HG02678 (cell line): ENCODE results near the gene XCL1.
"Not testable (repeated sequence)": the region's sequence is repeated elsewhere in the genome, so short reads cannot be mapped to it uniquely, and the experiment has no call there.

Source experiments
- ATAC-seq: cut with Tn5 transposase; IDR thresholded peaks from one replicate; pipeline ENCODE4 v1.9.1; 2021; ENCODE audit warnings: mild to moderate bottlenecking, moderate library complexity; ENCODE audit not compliant: unreplicated experiment

The XCL1 gene

DNA sequence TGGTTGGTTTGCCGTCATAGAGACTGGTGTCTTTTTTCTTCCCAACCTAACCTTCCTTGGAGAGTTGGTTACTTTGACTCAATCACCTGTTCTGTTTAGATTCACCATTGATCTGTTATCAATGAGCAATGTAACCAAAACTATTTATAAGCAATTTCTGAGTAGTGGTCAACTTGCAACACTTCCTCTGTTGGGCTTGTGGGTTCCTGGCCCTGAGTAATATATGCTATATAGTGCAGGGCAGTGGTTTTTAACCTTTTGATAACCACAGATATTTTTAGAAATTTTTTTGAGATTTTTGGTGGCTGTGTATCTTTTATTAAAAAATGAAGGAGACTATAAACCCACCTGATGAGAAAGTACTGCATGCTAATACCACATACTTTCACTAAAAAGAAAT is 9.4 kb upstream of the XCL1 start:
- ATAC-seq = no peak

DNA sequence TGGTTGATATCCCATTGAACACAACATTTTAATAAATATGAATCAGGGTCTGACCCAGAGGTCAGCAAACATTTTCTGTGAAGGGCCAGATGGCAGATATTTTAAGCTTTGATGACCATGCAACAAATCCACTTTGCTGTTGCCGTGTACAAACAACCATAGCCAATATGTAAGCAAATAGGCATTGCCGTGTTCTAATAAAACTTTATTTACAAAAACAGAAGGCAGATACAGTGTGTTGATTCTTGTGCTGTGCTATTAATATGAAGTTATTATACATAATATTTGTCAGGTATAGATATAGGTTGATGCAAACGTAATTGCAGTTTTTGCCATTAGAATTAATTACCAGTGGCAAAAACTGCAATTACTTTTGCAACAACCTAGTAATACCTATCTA is 8.8 kb upstream of the XCL1 start:
- no peak for ATAC-seq

- no peak for ATAC-seq
Measured at GRCh38 chr1:168568346-168568745, 8.1 kb upstream of the XCL1 start.

DNA sequence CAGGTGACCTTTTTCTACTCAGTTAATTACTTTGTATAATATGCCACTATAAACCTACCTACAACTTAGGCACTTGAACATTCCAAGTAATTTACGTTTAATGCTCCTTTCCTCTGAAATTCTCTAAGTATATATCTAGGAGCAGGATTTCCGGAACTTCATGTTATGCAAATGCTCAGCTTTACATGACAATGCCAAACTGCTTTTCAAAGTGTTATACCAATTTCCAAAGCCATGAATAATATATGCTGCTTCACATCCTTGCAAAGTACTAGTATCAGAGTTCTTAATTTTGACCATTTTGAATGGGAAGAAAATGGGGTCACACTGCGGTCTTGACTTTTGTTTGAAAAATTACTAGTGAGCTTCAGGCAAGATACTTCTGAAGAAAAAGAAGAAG is 5.8 kb upstream of the XCL1 start:
- ATAC-seq = no peak

DNA sequence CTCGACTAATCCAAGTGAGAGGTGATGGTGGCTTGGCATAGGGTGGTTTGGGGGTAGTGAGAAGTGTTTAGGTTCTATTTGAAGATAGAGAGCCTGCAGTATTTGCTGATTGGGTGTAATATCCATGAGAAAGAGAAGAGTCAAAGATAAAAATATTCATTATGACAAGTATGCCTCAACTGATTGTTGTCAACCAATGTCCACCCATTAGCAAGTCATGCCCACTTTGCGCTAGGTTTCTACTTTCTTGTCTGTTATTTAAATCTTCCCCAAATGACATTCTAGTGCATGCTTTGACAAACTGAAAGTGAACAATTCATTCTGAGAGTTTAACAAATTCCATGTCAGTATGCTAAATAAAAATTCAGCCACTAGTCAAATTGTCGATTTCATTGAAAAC is 3.8 kb upstream of the XCL1 start:
- ATAC-seq = no peak

DNA sequence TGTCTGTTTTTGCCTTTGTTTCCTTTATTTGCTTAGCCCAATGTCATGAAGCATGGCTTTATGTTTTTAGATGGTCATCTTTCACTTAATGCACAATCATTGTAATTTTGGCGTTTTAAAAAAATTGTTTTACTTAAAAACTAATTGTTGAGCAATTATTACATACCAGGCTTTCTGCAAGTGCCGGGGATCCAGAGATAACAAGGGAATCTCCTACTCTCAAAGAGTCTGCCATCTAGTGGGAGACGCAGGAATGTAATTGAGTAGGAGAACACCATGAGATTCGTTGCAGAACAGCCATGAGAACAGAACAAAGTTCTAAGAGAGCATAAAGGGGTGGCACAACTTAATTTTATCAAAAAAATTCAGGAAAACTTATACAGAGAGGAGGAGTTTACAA is 2.2 kb upstream of the XCL1 start:
- ATAC-seq = not testable (repeated sequence)

DNA sequence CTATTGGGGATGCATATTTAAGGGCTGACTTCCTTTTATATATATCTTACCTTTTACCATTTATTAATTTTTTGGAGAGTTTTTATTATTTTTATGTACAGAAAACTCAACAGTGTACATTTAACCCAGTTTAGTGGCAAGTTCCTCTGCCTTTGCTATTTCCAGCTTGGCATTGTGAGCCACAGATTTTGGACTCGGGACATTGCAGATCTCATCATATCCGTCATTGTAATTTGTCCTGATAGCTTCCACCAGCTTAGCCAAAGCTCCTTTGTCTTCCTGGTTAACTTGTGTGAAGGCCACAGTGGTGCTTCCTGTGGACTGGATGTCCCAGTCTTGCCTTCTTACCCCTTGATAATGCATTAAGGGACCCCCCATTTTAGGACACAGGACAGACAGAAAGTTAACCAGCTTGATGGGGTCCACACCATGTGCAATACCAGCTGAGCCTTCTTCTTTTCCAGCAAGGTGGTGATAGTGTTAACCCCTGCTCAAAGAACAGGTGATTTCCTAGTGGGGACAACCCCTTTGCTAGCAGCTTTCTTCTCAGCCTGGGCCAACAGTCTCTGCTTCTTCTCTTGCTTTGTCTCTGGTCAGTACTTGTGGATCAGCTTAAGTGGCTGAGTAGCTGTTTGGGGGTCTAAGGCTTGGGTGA is 2.3 kb downstream of the XCL1 start:
- not testable (repeated sequence) for ATAC-seq

DNA sequence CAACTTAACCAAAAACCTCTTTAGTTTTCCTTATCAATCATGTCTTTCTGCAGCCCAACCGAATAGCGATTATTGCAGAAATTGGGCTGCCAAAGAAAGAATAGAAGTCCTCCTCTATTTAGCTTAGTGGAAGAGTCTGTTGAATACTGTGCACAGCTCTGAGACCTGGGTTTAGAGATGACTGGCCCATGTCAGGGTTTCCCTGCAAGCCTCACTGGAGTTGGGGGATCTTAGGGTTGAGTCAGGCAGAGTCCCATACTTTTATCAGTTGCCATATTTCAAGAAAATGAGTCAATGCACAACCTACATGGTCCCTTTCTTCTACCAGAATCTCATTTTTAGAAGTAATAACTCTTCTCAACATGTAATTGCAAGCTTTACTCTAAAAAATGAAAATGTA is 3.9 kb downstream of the XCL1 start:
- not testable (repeated sequence) for ATAC-seq

DNA sequence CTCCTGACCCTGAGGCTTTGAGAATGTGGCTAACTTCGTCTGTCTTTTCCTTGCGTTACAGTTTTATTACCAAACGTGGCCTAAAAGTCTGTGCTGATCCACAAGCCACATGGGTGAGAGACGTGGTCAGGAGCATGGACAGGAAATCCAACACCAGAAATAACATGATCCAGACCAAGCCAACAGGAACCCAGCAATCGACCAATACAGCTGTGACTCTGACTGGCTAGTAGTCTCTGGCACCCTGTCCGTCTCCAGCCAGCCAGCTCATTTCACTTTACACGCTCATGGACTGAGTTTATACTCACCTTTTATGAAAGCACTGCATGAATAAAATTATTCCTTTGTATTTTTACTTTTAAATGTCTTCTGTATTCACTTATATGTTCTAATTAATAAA is 4.6 kb downstream of the XCL1 start:
- ATAC-seq = not testable (repeated sequence)

- no peak for ATAC-seq
Measured at GRCh38 chr1:168581817-168582572, 5.6 kb downstream of the XCL1 start.

GRCh38 chr1:168582688-168583336 is 6.4 kb downstream of the XCL1 start:
- no peak for ATAC-seq

DNA sequence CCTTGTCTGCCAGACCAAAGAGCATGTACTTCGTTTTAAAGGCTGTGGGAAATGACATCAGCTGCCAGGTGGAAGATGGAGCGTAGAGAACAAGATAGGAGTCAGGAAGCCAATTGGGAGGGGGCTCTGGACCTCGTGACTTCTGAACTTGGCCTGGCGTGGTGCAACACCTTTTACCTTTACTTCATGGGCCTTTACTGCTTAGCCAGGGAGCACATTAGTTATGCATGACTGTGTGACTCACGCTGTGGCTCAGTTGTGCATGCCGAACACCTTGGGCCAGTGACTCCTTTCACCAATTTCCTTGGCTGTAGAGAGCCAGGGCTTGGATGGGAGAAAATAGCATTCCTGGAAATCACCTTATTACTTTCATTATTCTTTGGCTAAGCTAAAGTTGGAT is 7.2 kb downstream of the XCL1 start:
- ATAC-seq = no peak

GRCh38 chr1:168585191-168585590 is 8.8 kb downstream of the XCL1 start:
- ATAC-seq = no peak

DNA sequence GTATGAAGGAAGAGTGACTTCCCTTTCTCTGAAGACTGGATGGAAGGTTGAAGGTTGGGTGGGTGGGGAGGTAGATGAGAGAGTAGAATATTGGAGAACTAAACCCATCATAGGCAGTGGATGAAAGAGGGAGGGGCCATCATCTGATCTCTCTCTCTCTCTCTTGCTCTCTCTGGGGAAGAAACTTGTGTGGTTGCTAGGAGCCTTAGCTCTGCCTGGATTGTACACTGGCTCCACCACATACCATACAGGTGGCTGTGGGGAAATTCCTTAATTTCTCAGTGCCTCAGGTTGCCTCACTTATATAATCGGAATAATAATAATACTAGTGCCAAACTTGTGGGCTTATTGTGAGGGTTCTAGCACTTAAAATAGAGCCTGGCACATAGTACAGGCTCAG is 9.5 kb downstream of the XCL1 start:
- no peak for ATAC-seq

- ATAC-seq = no peak
Measured at GRCh38 chr1:168589167-168589566, 12.8 kb downstream of the XCL1 start.

DNA sequence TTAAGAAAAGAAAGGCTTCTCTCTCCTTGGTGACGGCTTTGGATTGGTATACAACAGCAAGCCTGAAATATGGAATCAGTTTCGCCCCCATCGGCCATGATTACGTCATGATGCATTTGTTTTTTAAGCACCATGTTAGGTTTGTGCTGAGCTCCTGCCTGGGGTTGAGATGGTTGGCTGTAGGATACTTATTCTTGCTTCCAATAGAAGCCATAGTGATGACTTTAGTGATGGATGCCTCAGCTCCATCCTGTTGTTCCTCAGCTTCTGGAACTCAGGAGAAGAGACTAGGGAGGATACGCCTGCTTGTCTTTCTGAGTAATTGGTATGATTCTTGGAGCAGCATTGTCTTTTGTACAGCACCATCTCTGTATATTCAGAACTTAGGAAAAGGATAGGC is 14.7 kb downstream of the XCL1 start:
- no peak for ATAC-seq

GRCh38 chr1:168591641-168592250 is 15.3 kb downstream of the XCL1 start:
- ATAC-seq = no peak

DNA sequence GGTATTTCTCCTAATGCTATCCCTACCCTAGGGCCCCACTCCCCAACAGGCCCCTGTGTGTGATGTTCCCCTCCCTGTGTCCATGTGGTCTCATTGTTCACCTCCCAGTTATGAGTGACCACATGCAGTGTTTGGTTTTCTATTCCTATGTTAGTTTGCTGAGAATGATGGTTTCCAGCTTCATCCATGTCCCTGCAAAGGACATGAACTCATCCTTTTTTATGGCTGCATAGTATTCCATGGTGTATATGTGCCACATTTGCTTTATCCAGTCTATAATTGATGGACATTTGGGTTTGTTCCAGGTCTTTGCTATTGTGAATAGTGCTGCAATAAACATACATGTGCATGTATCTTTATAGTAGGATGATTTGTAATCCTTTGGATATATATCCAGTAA is 19.0 kb downstream of the XCL1 start:
- not testable (repeated sequence) for ATAC-seq

- ATAC-seq = no peak
Measured at GRCh38 chr1:168598125-168598524, 21.7 kb downstream of the XCL1 start.

DNA sequence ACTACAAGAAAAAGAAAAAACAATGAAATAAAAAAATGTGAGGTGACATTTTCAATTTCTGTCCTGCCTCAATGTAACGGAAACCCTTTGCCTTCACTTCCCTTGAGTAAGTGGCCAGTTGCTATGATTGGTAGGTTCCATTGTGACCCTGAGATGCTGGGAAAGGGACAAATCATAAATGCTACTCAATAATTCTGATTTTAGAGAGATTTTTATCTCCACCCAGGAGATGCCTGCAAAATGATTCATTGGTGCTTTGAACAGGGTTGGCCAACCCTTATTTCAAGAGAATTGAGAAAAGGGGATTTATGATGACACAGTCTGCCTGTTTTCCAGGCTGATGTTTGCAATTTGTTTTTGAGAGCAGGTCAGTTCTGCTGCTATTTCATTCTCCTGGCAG is 22.5 kb downstream of the XCL1 start:
- ATAC-seq = no peak

- ATAC-seq = no peak
Measured at GRCh38 chr1:168599641-168600040, 23.2 kb downstream of the XCL1 start.

DNA sequence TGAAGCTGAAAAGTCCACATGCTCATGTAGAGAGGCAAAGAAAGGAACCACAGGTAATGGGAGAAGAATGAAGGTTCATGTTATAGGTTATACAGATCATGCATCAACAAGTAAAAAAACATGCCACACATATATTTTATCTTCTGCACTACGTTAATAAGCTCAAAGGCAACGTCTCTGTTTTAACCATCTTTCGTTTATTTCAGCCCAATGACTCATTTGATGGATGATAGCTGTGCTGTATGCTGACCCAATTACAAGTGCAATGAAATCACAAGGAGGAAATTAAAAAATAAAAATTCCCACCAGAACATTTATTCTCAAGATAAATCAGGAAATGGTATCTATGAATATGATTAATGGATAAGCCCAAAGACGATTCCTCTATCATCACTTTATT is 24.6 kb downstream of the XCL1 start:
- ATAC-seq = no peak
